Astrocyte (in vitro differentiated cells and primary cell): ENCODE data around the gene TLL2. TPM values are rescaled to one million over a fixed set of nuclear protein-coding genes. Genes with fewer than 3 reads are reported as not detected.

Source experiments
- DNase-seq: peaks from one replicate; pipeline ENCODE4 v3.0.0-alpha.2; 2010; ENCODE audit warnings: low read depth
- FAIRE-seq: peaks from 2 replicates; lab custom pipeline; 2011; peaks lifted over from hg19 to GRCh38; lab: Jason Lieb, UNC
- H2AFZ ChIP-seq: 2 replicates; pipeline ENCODE4 v1.6.0; 2012; ENCODE audit warnings: low read depth, low read length, inconsistent platforms
- H3K27ac ChIP-seq: 2 replicates; pipeline ENCODE4 v1.5.1; 2011; ENCODE audit warnings: low read depth, low read length, inconsistent platforms
- H3K27me3 ChIP-seq: 2 replicates; pipeline ENCODE4 v1.6.0; 2011; ENCODE audit warnings: low read length, inconsistent platforms; ENCODE audit not compliant: insufficient read depth
- H3K36me3 ChIP-seq: 2 replicates; pipeline ENCODE4 v1.5.1; 2011; ENCODE audit warnings: low read length, inconsistent platforms; ENCODE audit not compliant: insufficient read depth
- H3K4me1 ChIP-seq: 2 replicates; pipeline ENCODE4 v1.5.1; 2011; ENCODE audit warnings: low read length, inconsistent platforms; ENCODE audit not compliant: insufficient read depth
- H3K4me2 ChIP-seq: 2 replicates; pipeline ENCODE4 v1.6.0; 2012; ENCODE audit warnings: low read length, inconsistent platforms
- H3K4me3 ChIP-seq: 2 replicates; pipeline ENCODE4 v1.5.1; 2011; ENCODE audit warnings: low read depth, mild to moderate bottlenecking, low read length, inconsistent platforms; ENCODE audit not compliant: insufficient read depth
- H3K79me2 ChIP-seq: 2 replicates; pipeline ENCODE4 v1.6.0; 2012; ENCODE audit warnings: mild to moderate bottlenecking, low read length, inconsistent platforms; ENCODE audit not compliant: insufficient read depth
- H3K9ac ChIP-seq: 2 replicates; pipeline ENCODE4 v1.6.0; 2012; ENCODE audit warnings: mild to moderate bottlenecking, low read length, inconsistent platforms
- H3K9me3 ChIP-seq: 2 replicates; pipeline ENCODE4 v1.5.1; 2012; ENCODE audit warnings: low read depth, mild to moderate bottlenecking, low read length, inconsistent platforms; ENCODE audit not compliant: insufficient read depth
- H4K20me1 ChIP-seq: 2 replicates; pipeline ENCODE4 v1.6.0; 2012; ENCODE audit warnings: low read length, inconsistent platforms; ENCODE audit not compliant: insufficient read depth
- H3K27ac Mint-ChIP-seq: one replicate; pipeline ENCODE4 v1.8.0; 2021; ENCODE audit warnings: mild to moderate bottlenecking, mixed read lengths; ENCODE audit not compliant: unreplicated experiment
- H3K27me3 Mint-ChIP-seq: one replicate; pipeline ENCODE4 v1.8.0; 2021; ENCODE audit warnings: low read depth, mixed read lengths; ENCODE audit not compliant: unreplicated experiment
- H3K36me3 Mint-ChIP-seq: one replicate; pipeline ENCODE4 v1.8.0; 2021; ENCODE audit warnings: low read depth, mixed read lengths; ENCODE audit not compliant: unreplicated experiment
- H3K4me1 Mint-ChIP-seq: one replicate; pipeline ENCODE4 v1.8.0; 2021; ENCODE audit warnings: low read depth, mixed read lengths; ENCODE audit not compliant: unreplicated experiment
- H3K4me3 Mint-ChIP-seq: one replicate; pipeline ENCODE4 v1.8.0; 2021; ENCODE audit warnings: mild to moderate bottlenecking, moderate library complexity, mixed read lengths; ENCODE audit not compliant: unreplicated experiment
- H3K9me3 Mint-ChIP-seq: one replicate; pipeline ENCODE4 v1.8.0; 2021; ENCODE audit warnings: mild to moderate bottlenecking, mixed read lengths; ENCODE audit not compliant: unreplicated experiment
- CTCF ChIP-seq: IDR thresholded peaks from 2 replicates; pipeline ENCODE4 v1.5.1; 2011; ENCODE audit warnings: low read depth, mild to moderate bottlenecking, inconsistent platforms, low read length, moderate library complexity; ENCODE audit not compliant: insufficient read depth
- EZH2 ChIP-seq: IDR thresholded peaks from 2 replicates; pipeline ENCODE4 v1.6.1; 2012; ENCODE audit warnings: mild to moderate bottlenecking, low read length, inconsistent platforms; ENCODE audit not compliant: insufficient read depth
- total RNA-seq: library from RNA; stranded (reverse); gene quantifications from 2 replicates; pipeline ENCODE4 v1.2.1, GENCODE V29; 2021

Gene TLL2
- total RNA-seq, 1 donor from 2014 or later, result 7.6 TPM

DNA sequence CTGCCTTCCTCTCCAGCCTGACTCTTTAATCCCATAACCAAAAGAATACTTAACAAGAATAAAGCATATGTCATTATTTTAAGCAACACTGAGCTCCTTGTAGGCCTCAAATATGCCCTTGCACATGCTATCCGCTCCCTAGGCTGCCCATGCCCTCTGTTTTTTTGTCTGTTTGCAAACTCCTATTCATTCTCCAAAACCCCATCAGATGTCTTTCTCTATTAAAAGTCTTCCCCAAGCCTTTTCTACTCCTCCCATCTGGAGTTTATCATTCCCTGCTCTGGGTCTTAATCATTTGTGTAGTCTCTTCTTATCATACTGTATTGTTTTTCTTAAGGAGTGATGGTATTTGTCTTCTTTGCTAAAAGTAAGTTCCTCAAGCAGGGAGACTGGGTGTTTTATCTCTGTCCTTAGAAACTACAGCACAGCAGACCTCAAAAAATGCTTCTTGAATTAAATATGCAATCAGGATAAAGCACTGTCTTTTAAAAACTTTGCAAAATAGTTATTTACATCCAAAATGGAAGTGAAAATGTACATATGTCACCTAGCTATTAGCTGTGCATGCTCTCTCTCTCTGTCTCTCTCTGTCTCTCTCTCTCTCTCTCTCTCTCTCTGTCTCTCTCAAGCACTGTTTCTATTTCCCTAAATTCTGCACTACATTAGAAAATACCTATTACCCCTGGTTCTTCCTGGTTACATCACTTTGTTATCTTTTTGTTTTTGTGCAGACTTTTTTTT, 98.4 kb downstream of the TLL2 start:
- Histone ChIP-seq H3K27me3 (peaks cover 5% of the 10 kb centered on the region), H3K4me3 (no peak overlapping the region), H3K27ac (no peak overlapping the region), H3K4me2 (no peak overlapping the region), H3K9ac (no peak overlapping the region), H3K79me2 (no peaks in the 10 kb centered on the region), H3K4me1 (no peaks in the 10 kb centered on the region), H3K36me3 (no peaks in the 10 kb centered on the region), H2AFZ (no peak overlapping the region), H3K9me3 (no peaks in the 10 kb centered on the region), H4K20me1 (no peaks in the 10 kb centered on the region)
- Mint-ChIP-seq H3K4me1 (peaks cover 2% of the 10 kb centered on the region), H3K4me3 (no peak overlapping the region), H3K36me3 (peaks cover 4% of the 10 kb centered on the region), H3K27me3 (peaks cover 8% of the 10 kb centered on the region), H3K9me3 (peaks cover 3% of the 10 kb centered on the region), H3K27ac (no peak overlapping the region)
- TF ChIP-seq EZH2 (no peak), CTCF (no peak)
- no peak for DNase-seq
- no peak for FAIRE-seq

GRCh38 chr10:96414303-96414702, 99.4 kb downstream of the TLL2 start:
- H3K4me1 ChIP-seq, result no peaks in the 10 kb centered on the region
- no peak overlapping the region for H3K4me3 ChIP-seq
- Mint-ChIP-seq H3K4me3 (no peak overlapping the region), H3K4me1 (peaks cover 2% of the 10 kb centered on the region), H3K36me3 (peaks cover 2% of the 10 kb centered on the region), H3K27me3 (peaks cover 8% of the 10 kb centered on the region), H3K9me3 (peaks cover 3% of the 10 kb centered on the region), H3K27ac (no peak overlapping the region)
- no peak overlapping the region for H2AFZ ChIP-seq
- peaks cover 7% of the 10 kb centered on the region for H3K27me3 ChIP-seq
- H3K36me3 ChIP-seq, result no peaks in the 10 kb centered on the region
- no peaks in the 10 kb centered on the region for H3K9me3 ChIP-seq
- H4K20me1 ChIP-seq, result no peaks in the 10 kb centered on the region
- H3K9ac ChIP-seq, result no peak overlapping the region
- H3K27ac ChIP-seq, result no peak overlapping the region
- H3K79me2 ChIP-seq, result no peaks in the 10 kb centered on the region
- no peak overlapping the region for H3K4me2 ChIP-seq
- TF ChIP-seq EZH2 (no peak), CTCF (no peak)
- FAIRE-seq (no peak), DNase-seq (no peak)

DNA sequence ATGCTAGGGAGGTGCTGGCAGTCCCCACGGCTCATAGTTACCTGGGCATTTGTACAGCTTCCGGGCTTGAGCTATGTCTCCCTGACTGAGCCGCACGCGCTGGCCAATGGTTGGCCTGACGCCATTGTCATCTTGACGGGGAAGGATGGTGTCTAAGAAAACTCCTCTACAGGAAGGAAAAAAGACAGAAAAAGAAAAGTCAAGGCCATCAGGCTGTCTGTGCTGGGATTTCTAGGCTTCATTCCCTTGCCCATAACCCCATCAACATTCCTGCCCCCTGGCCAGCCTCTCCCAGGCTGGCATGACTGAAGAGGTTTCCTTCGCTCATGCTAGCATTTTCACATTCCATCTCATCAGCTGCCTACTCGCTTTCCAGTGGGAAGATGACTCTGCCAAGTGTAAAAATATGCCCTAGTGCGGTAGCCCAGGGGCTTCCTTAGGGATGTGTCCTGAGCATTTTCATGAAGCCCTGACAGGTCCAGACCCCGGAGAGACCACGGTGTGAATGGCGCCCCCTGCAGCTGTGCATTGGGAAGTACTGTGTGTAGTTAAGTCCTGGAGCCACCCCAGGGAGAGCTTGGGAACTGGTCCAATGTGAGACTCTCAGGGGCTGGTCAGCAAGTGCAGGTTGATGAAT, 100.5 kb downstream of the TLL2 start:
- TF ChIP-seq CTCF (no peak), EZH2 (no peak)
- no peak for FAIRE-seq

More for the DNA sequence above, 100.5 kb downstream of the TLL2 start:
- peaks cover 10% of the 10 kb centered on the region for H3K27me3 ChIP-seq
- no peak overlapping the region for H3K27ac ChIP-seq
- H3K27me3 Mint-ChIP-seq, result peaks cover 8% of the 10 kb centered on the region
- no peak overlapping the region for H2AFZ ChIP-seq
- no peaks in the 10 kb centered on the region for H4K20me1 ChIP-seq
- H3K9ac ChIP-seq, result no peak overlapping the region
- no peak for DNase-seq
- peak overlapping the region; percentile 1 for H3K4me3 Mint-ChIP-seq
- H3K79me2 ChIP-seq, result no peaks in the 10 kb centered on the region
- no peaks in the 10 kb centered on the region for H3K4me1 ChIP-seq
- H3K9me3 ChIP-seq, result no peaks in the 10 kb centered on the region
- no peak overlapping the region for H3K4me3 ChIP-seq
- no peak overlapping the region for H3K4me2 ChIP-seq
- no peaks in the 10 kb centered on the region for H3K36me3 Mint-ChIP-seq
- peaks cover 3% of the 10 kb centered on the region for H3K9me3 Mint-ChIP-seq
- H3K27ac Mint-ChIP-seq, result no peak overlapping the region
- peaks cover 2% of the 10 kb centered on the region for H3K4me1 Mint-ChIP-seq
- H3K36me3 ChIP-seq, result no peaks in the 10 kb centered on the region
